ENCODE measurements around the gene AGMAT.
A peak's percentile ranks its signal among the peaks of the same experiment; 100 is the strongest.
"Not testable (repeated sequence)": the region's sequence is repeated elsewhere in the genome, so short reads cannot be mapped to it uniquely, and the experiment has no call there.

AGMAT gene

GRCh38 chr1:15610167-15610566 is 25.3 kb upstream of the AGMAT start:
- DNase-seq (ENCODE audit: low read depth), result no peak

GRCh38 chr1:15609631-15610030 is 24.8 kb upstream of the AGMAT start:
- DNase-seq (ENCODE audit: low read depth), result no peak

GRCh38 chr1:15605398-15606383 is 20.8 kb upstream of the AGMAT start:
- no peak for DNase-seq (ENCODE audit: low read depth)

- not testable (repeated sequence) for DNase-seq (ENCODE audit: low read depth)
These were observed 19.5 kb upstream of the AGMAT start for GRCh38 chr1:15604400-15604799.

GRCh38 chr1:15603966-15604282 is 19.1 kb upstream of the AGMAT start:
- not testable (repeated sequence) for DNase-seq (ENCODE audit: low read depth)

- peak; percentile 92 for DNase-seq (ENCODE audit: low read depth)
These were observed 18.5 kb upstream of the AGMAT start for GRCh38 chr1:15603050-15603965.

- no peak for DNase-seq (ENCODE audit: low read depth)
These were observed 13.6 kb upstream of the AGMAT start for GRCh38 chr1:15598436-15598835.

GRCh38 chr1:15595809-15596617 is 11.2 kb upstream of the AGMAT start:
- DNase-seq (ENCODE audit: low read depth), result no peak

- no peak for DNase-seq (ENCODE audit: low read depth)
These were observed 7.4 kb upstream of the AGMAT start for GRCh38 chr1:15592285-15592684.

GRCh38 chr1:15583016-15583706 is 1.7 kb downstream of the AGMAT start:
- DNase-seq (ENCODE audit: low read depth), result no peak

GRCh38 chr1:15579683-15580047 is 5.2 kb downstream of the AGMAT start:
- DNase-seq (ENCODE audit: low read depth), result no peak

GRCh38 chr1:15578921-15579682 is 5.7 kb downstream of the AGMAT start:
- DNase-seq (ENCODE audit: low read depth), result no peak

GRCh38 chr1:15577691-15578090 is 7.2 kb downstream of the AGMAT start:
- DNase-seq (ENCODE audit: low read depth), result no peak

GRCh38 chr1:15575549-15576150 is 9.2 kb downstream of the AGMAT start:
- no peak for DNase-seq (ENCODE audit: low read depth)

GRCh38 chr1:15574741-15575140 is 10.1 kb downstream of the AGMAT start:
- DNase-seq (ENCODE audit: low read depth), result no peak

GRCh38 chr1:15573477-15573876 is 11.4 kb downstream of the AGMAT start:
- no peak for DNase-seq (ENCODE audit: low read depth)

GRCh38 chr1:15571266-15571665 is 13.6 kb downstream of the AGMAT start:
- DNase-seq (ENCODE audit: low read depth), result no peak

GRCh38 chr1:15570861-15571260 is 14.0 kb downstream of the AGMAT start:
- DNase-seq (ENCODE audit: low read depth), result no peak

GRCh38 chr1:15568387-15569073 is 16.3 kb downstream of the AGMAT start:
- no peak for DNase-seq (ENCODE audit: low read depth)

All from GM04504 (cell line).